Activated effector memory CD4-positive, alpha-beta T cell treated with Interleukin-2 at 50 U/mL for 16 hours (primary cell): Measurements from ENCODE around the gene TP53I13.

Experiments
- DNase-seq: peaks from one replicate; pipeline ENCODE4 v3.0.0-alpha.2; 2020

Gene TP53I13

DNA sequence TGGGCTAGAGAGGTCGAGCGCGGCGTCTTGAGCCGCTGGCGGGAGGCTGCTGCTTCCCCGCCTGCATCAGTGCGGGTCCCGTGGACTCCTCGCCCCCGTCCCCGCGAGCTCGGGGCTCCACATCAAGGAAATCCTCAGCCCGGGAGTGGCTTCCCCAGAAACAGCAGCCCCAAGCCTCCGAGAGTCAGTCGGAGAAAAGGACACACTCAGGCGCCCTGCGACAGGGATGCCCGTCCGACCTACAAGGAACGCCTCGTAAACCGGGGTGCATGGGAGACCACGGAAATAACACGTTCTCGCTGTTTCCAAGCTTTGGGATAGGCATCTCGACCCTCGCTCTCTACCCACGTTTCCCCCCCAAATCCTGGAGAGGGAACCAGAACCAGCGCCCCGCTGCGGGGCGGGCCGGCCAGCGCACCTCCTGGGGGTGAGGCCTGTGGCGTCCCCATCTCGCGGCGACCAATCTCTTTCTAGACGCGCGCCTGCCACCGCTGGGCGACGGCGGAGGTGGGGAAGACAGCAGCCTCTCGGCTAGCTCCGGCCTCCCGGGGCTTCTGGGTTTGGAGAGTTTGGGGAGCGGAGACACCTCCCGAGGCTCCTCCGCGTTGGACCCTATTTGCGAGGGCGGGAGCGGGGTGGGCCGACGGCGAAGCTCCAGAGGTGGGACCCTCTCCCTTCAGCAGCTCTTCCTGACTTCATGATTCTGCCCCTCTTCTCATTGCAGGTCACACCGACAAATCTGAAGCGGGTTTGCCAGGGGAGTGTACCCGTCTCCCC, 759 bp upstream of the TP53I13 start:
- peak; percentile 71 for DNase-seq

DNA sequence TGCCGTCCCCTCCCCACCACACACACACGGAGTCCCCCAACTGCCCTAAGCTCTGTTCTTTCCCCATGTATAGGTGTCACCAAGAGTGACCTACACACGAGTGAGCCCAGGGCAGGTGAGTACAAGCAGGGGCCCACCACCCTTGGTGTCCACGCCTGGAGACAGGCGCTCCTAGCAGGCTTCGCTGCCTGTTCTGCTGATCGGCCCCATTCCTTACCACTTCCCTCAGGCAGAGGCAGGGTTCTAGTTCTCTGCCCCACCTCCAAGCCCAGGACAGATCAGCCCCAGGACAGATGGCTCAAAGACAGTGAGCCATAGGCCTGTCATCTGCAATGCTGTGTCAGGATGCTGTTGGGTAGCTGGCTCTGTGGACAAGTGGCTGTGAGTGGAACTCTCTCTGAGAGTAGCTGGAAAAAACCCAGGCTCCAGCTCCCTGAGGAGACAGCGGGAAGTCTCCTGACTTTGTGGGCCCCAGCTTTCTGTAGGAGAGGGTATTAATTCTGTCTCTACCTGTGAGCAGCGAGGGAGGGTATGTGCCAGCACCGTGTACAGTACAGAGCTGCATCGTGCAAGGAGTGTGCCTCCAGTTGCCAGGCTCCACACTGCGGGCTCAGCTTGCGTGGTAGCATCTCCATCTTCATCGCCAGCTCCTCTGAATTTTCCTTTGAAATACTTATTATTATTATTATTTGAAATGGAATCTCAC, 897 bp downstream of the TP53I13 start:
- no peak for DNase-seq

DNA sequence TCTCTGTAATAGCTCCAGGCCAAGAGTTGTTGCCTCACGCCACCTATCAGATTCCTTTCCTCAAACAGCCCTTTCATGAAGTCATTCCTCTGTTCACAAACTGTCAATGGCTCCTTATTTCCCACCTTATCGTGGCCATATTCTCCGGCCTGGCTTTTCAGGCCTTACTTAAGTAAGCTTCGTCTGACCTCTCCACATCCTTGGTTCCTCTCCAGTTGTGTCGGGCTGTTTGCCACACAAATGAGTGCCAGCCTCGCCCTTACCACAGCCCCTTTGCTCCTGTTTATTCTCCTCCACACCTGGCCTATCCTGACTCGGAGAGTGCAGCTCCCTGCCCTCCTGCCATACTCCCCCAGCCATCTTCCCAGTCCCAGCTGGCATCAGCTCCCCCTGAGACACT, 2.0 kb downstream of the TP53I13 start:
- DNase-seq = no peak

DNA sequence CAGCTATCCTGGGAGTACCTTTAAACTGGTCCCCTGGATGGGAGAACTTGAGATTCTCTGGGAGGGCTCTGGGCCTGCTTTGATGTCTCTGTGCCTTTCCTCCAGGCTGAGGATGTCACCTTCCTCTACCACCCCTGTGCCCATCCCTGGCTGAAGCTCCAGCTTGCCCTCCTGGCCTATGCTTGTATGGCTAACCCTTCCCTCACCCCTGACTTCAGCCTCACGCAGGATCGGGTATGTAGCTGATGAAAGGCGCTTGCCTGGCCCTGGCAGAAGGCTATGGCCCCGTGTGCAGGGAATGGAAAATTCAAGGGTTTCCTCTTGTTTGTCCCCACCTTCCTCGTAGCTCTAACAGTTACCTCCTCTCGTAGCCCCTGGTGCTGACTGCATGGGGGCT, 3.0 kb downstream of the TP53I13 start:
- no peak for DNase-seq

DNA sequence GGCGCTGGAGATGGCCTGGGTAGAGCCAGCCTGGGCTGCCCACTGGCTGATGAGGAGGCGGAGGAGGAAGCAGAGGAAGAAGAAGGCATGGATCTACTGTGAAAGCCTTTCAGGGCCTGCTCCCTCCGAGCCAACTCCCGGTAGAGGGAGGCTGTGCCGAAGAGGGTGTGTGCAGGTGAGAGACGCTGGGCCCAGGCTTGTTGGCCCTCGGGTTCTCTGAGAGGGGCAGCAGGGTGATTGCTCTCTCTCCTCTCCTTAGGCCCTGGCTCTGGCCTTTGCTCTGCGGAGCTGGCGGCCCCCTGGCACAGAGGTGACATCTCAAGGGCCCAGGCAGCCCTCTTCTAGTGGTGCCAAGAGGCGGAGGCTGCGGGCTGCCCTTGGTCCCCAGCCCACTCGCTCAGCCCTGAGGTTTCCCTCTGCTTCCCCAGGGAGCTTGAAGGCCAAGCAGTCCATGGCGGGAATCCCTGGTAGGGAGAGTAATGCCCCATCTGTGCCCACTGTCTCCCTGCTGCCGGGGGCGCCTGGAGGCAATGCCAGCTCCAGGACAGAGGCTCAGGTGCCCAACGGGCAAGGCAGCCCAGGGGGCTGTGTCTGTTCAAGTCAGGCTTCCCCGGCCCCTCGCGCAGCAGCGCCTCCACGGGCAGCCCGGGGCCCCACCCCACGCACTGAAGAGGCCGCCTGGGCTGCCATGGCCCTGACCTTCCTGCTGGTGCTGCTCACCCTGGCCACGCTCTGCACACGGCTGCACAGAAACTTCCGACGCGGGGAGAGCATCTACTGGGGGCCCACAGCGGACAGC, 3.6 kb downstream of the TP53I13 start:
- no peak for DNase-seq

DNA sequence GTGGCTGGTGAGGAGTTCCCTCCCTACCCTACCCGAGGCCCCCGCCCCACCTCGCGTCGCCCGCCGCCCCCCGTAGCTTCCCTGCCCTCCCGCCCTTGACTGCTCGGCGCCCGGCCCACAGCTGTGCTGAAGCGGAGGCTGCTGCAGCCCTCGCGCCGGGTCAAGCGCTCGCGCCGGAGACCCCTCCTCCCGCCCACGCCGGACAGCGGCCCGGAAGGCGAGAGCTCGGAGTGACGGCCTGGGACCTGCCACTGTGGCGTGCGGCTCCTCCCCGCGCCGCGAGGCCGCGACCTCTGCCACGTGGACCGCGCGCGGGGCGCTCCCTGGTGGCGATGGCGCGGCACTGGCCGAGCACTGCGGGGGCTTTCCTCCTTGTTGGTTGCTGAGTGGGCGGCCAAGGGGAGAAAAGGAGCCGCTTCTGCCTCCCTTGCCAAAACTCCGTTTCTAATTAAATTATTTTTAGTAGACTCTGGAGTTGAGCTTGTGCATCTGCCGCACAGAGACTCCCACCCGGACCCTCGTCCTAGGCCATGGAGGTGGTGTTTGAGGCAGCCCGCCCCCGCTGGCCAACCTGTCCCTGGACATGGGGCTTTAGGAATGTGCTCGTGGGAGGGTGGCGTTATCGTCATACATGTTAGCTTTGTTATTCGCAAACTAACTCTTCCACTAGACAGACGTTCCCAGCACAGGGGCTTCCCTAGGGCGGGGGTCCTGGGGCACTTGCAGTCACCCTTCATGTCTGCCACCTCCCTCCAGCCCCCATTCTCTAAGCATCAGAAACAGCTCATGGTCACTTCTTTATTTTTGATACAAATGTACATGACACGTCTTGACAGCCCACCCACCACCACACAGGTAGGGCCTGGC, 4.4 kb downstream of the TP53I13 start:
- DNase-seq = peak; percentile 21

DNA sequence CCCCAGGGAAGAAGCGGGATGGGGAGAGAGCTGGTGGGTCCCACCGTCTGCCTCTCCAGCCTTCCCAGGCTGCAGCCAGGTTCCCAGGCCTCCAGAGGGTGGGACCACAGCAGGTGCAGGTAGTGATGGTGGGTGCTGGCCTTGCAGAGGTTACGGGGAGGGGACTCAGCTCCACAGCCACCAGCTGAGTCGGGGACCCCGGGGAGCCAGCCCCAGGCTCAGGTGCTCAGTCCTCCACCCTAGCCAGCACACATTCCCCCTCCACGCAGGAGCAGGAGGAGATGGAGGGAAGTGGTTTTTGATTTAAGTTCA, 5.0 kb downstream of the TP53I13 start:
- no peak for DNase-seq

DNA sequence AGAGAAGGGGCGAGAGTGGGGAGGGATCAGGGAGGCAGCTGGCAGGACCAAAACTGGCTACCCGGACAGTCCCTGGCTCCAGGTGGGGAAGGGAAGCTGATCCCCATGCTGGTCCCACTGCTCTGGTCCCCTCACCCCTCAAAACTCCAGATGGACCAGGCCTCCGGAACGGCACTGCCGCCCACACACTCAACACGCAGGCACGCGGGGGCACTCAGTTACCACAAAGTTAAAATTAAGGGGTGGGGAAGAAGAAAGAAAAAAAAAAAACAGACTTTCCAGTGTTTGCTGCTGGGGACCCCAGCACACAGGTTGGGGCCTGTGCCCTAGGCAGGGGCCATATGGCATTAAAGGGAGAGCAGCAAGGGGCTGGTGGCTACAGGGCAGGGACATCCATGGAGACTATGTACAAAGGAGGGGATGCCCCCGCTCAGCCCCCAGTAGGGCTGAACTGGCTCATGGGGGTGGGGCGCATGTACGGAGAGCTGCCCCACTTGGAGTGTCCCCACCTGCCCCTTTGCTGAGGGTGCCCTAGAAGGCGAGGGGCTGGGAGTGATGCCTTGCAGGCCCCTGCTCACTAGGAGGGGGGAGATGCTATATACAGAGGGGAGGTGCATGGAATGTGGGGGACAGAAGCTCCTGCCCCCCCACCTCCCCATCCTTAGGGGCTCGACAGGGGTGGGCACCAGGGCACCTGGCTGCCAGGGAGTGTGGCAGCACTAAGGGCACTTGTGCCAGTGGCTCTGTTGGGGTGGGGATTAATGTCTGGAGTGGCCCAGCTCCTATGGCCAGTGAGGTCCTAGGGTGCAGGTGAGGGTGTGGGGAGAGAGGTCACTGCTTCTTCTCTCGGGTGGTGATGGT, 5.6 kb downstream of the TP53I13 start:
- no peak for DNase-seq

DNA sequence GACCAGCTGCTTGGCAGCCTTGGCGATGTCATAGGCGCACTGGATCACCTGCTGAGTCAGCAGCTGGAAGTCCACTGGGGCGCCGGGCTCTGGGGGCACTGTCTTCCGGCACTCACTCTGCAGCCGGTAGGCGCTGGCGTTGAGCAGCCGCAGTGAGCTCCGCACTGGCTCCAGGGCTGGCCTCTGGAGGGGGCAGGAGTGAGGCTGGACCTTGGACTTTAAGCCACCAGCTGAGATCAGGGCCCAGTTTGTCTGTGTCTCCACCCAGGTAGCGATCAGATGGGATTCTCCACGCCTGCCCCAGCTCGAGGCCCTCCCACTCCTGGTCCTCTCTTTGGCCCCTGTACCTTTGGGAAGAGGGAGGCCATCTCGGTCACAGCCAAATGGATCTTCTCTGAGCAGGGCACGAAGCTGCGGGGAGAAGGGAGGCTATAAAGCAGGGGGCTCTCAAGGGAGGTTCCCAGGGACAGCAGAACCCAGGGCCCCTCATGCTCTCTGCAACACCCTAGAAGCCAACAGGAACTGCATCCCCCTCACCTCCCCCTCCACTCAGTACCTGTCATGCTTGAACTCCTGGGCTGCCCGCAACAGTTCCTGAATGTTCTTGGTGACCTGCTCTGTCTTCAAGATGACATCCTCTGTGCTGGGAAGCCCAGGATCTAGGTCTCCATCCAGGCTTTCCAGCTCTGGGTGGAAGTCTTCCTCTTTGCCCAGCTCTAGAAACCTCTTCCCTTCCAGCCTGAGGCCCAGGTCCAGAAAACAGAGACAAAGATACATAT, 6.4 kb downstream of the TP53I13 start:
- DNase-seq = no peak

DNA sequence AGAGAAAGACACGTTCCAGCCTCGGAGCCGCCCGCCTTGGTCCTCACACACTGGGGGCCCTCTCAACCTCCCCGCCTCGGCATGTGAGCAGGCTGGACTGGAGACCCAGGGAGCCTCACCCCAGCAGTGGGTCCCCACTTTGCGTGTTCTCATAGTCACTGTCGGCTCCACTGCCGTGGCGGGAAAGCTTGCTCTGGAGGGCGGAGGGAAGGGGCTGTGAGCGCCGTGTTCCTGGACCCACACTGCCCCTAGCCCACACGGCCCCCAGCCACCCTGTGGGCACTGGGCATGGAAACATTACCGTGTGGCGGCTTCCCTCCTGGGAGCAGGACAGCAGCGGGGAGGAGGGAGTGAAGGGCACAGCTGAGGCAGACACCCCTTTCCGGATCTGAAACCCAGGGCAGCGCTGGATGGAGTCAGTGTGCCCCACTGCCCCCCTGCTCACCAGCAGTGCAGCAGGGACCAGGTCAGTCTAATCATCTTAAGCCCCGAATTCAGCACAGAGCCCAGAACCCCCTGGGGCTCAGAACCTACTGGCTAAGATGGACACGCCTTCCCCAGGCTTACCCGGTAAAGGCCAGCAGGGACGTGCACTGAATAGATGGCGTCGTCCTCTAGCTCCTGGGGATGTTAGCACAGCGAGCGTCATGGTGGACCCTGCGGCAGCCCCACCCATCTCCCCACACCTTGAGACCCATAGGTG, 7.2 kb downstream of the TP53I13 start:
- no peak for DNase-seq

DNA sequence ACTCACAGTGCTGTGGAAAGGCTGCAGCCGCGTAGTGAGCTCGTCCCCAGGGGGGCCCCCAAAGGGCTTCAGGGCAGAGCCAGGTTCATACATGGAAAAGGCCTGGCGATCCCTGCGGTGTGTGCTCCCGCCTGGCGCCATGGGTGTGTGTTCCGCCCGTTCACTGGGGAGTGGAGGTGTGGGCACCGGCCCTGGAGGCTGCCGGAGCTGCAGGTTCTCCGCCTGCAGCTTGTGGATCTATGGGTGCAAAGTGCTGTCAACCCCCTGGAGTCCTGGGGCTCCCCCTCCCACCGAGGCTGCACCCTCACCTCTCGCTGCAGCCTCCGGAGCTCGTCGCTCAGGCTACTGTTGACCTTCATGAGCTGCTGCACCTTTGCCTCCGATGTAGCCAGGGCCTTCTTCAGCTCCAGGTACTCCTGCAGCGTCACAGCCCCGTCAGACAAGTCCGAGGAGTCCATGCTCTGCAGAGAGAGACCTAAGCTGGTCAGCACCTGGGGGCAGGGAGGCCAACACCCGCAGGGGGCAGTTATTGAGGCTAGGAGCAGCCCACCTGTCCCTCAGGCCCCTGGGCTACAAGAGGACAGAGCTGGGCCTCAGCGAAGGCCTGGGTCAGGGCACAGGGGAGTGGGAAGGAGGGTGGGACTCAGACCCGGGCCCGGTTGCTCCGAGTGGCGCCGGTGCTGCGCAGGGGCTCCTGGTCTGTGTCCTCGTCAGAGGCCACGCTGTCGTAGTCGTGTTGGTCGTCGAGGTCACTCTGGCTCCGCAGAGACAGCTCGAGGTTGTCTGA, 7.9 kb downstream of the TP53I13 start:
- DNase-seq = no peak

DNA sequence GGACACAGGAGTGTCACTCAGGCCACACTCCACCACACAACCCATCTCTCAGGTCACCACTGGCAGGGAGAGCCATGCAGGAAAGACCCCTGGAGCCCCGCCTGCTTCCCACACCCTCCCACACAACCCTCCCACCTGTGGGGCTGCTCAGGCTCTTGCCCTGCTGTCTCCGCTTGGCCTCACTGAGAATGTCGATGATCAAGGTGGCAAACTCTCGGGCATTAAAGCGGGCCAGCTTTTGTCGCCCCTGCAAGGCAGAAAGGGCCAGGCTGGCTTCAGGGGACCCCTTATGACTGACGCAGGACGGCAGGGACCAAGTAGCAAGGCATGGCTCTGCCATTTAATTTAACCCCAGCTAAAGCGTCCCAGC, 8.5 kb downstream of the TP53I13 start:
- DNase-seq = no peak

DNA sequence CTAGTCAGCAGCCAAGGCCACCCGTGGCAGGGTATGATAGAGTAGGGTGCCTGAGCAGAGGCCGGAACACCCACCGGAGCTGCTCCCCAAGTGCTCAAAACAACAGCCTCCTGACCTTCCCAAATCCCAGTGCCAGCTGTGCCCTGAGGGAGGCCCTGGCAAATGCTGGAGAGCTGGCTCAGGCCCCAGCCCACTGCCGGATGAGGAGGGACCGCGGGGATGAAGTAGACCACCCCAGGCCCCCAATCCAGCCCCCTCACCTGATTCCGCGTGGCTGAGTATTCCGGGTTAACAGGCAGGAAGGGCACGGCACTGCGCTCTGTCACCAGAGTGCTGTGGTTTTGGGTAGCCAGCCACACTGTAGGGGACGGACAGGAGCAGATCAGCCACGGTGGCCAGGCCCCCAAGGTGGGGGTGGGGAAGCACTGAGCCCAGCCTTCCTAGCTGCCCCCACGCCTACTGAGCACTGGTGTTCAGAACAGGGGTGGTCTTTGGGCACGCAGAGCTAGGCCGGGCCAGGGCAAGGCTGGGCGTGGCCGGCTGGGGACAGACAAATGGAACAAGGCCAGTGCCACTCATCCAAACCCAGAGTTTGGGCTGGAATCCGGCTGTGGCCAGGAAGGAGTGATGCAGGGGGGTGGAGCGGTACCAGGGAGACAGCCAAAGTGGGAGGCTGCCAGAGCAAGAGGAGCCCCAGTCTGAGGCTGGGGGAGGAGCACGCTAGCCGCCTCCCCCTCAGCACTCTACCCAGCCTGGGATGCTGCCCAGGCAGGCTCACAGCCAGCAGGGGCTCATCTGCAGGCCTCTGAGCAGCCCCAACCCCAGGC, 9.1 kb downstream of the TP53I13 start:
- no peak for DNase-seq

DNA sequence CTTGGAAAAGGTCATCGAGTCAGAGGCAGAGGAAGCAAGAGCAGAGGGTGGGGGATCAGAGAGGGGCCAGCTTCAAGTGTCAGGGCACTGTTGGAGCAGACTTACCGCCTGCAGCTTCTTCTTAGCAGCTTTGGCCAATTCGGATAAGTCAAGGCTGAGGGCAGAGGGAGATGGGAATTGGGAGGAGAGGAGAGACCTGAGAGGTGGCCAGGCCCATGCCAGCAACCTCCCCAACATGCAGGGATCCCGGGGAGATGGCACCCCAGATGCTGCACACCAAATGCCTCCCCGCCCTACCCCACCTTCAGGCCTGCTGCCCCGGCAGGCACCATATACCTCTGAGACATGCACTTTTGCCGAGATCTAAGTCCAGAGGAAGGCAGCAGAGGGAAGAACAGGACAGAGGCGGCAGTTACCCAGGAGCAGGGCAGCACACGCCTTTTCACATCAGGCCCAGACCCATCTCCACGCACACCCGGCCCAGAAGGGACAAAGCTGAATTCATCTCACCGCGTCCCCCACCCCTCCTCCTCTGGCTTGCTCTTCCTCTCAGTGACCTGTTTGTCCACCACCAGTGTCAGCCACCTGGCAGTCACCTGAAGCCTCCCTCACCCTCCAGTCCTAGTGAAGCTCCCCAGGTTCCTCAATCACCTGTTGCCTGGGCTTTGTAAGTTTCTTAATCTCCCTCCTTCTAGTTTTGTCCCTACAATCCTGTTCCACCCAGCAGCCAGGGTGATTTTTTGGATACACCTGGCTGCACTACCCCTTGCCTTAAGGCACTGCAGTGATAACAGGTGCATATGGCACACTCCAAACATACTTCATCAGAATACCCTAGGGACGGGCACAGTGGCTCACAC, 10.4 kb downstream of the TP53I13 start:
- no peak for DNase-seq

DNA sequence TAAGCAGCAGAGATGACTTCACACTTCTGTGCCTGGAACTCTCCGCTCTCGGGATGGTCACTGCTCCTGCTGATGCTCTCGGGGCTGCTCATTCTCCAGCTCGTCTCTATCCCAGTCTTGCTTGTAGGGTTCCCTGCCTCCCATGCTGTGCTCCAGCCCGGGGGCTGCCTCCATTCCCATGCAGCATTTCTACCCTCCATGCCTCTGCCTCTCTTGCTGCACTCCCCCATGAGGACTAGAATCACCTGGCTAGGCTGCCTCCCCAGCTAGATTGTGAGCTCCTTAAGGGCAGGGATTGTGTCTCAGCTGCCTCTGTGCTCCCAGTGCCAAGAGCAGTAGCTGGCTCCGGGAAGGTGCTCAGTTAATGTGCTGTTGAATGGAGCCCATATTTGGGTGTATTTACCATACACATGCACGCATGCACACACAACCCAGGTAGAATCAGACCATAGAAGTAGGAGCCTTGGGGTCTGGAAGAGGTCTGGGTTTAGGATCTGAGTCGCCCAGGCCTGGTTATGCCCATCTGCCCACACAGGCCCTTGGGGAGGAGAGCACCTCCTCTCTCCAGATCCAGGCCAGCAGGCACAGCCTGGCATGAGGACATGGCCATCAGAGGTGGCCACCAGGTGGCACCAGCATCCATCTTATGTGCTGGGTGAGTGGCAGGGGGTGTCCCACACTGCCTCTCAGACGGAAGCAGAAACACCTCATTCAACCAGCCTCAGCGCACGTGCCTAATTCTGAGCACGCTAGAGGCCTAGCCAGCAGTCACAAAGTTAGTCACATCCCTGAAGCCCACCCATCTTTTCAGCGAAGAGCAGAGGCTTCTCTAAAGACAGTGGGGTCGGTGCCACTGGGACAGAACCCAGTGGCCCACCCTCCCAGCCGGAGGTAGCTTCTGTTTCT, 11.6 kb downstream of the TP53I13 start:
- DNase-seq = peak; percentile 85

DNA sequence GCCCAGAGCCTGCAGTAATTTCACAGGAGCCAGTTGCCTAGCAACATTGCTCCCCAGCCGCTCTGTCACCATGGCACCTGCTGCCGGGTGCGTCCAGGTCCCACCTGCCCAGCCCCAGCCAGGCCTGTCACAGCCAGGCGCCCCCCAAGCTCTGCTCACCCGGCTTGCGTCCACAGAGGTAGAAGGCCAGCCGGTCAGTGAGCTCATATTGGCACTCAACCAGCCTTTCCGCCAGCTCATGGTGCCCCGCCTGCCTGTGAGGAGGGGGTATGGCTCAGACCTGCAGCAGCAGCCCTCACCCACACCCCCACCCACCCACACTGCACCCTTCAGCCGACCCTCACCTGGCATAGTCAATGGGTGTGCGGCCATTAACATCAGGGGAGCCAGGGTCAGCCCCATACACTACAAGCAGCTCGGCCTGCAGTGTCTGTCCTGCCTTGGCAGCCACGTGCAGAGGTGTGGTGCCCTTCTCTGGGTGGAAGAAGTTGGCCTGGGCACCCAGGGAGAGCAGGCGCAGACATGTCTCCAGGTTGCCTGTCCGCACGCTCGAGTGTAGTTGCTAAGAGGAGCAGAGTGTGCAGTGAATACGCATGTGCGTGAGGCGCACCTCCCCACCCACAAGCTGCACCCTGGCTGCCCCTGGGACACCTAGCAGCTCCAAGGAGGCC, 13.2 kb downstream of the TP53I13 start:
- DNase-seq = no peak
